GM23248 (cell line): ENCODE data around the gene OCSTAMP. TPM values are rescaled to one million over a fixed set of nuclear protein-coding genes. Genes with fewer than 3 reads are reported as not detected.

ENCODE experiments used
- DNase-seq: peaks from one replicate; pipeline ENCODE4 v3.0.0-alpha.2; 2015
- H2AFZ ChIP-seq: fragments of 200-600 bp; sonication (generic); 2 replicates; pipeline ENCODE4 v1.6.1; 2016; ENCODE audit warnings: antibody characterized with exemption
- H3F3A ChIP-seq: fragments of 200-600 bp; sonication (generic); 2 replicates; pipeline ENCODE4 v1.6.1; 2016; ENCODE audit warnings: mild to moderate bottlenecking, antibody characterized with exemption, mixed run types; ENCODE audit not compliant: insufficient read depth
- H3K27ac ChIP-seq: fragments of 200-600 bp; sonication (generic); 2 replicates; pipeline ENCODE4 v1.5.1; 2016; ENCODE audit warnings: mild to moderate bottlenecking
- H3K27me3 ChIP-seq: fragments of 200-600 bp; sonication (generic); replicated peaks from 2 replicates; pipeline ENCODE4 v1.6.1; 2016; ENCODE audit warnings: mild to moderate bottlenecking; ENCODE audit not compliant: insufficient read depth
- H3K36me3 ChIP-seq: fragments of 200-600 bp; sonication (generic); 2 replicates; pipeline ENCODE4 v1.6.1; 2016; ENCODE audit warnings: low read depth, mild to moderate bottlenecking
- H3K4me1 ChIP-seq: fragments of 200-600 bp; sonication (generic); 2 replicates; pipeline ENCODE4 v1.6.1; 2016; ENCODE audit warnings: mild to moderate bottlenecking; ENCODE audit not compliant: insufficient read depth
- H3K4me2 ChIP-seq: fragments of 200-600 bp; sonication (generic); one replicate; pipeline ENCODE4 v1.6.1; 2016; ENCODE audit warnings: mild to moderate bottlenecking; ENCODE audit not compliant: unreplicated experiment
- H3K4me3 ChIP-seq: fragments of 200-600 bp; sonication (generic); 2 replicates; pipeline ENCODE4 v1.5.1; 2016; ENCODE audit warnings: mild to moderate bottlenecking
- H3K79me2 ChIP-seq: fragments of 200-600 bp; sonication (generic); 2 replicates; pipeline ENCODE4 v1.6.1; 2016; ENCODE audit warnings: mild to moderate bottlenecking; ENCODE audit not compliant: insufficient read depth
- H3K9ac ChIP-seq: fragments of 200-600 bp; sonication (generic); 2 replicates; pipeline ENCODE4 v1.6.1; 2016; ENCODE audit warnings: mild to moderate bottlenecking
- H3K9me2 ChIP-seq: fragments of 200-600 bp; sonication (generic); 2 replicates; pipeline ENCODE4 v1.6.1; 2016; ENCODE audit warnings: mixed run types, mild to moderate bottlenecking, moderate library complexity; ENCODE audit not compliant: insufficient read depth
- H3K9me3 ChIP-seq: fragments of 200-600 bp; sonication (generic); one replicate; pipeline ENCODE4 v1.6.1; 2017; ENCODE audit warnings: low read depth
- H4K20me1 ChIP-seq: fragments of 200-600 bp; sonication (generic); 2 replicates; pipeline ENCODE4 v1.6.0; 2016; ENCODE audit not compliant: insufficient read depth
- EZH2 ChIP-seq: fragments of 200-600 bp; sonication (generic); IDR thresholded peaks from 2 replicates; pipeline ENCODE4 v1.6.1; 2018; ENCODE audit warnings: antibody characterized with exemption, mild to moderate bottlenecking; ENCODE audit not compliant: insufficient read depth, poor library complexity, severe bottlenecking
- EZH2phosphoT487 ChIP-seq: fragments of 200-600 bp; sonication (generic); IDR thresholded peaks from 2 replicates; pipeline ENCODE4 v1.6.1; 2018; ENCODE audit warnings: antibody characterized with exemption, moderate library complexity, mild to moderate bottlenecking, low read depth; ENCODE audit not compliant: insufficient read depth
- WGBS, 2 experiments: methylation state at CpG; one replicate each; pipeline ENCODE4 v1.1.6; 2015 to 2017; ENCODE audit warnings: low lambda C conversion rate in 2 of 2, low coverage in 1 of 2; ENCODE audit errors: missing lambda C conversion rate in 2 of 2; 5-methylcytosine and 5-hydroxymethylcytosine counted together
- in situ Hi-C: fragments of 300-500 bp; cut with MboI; formaldehyde crosslinking; loops from 2 replicates; pipeline ENCODE4 v1.15.0; 2020
- polyA plus RNA-seq: library from polyadenylated mRNA; unstranded; fragments of >200 nt; fragmentation: Nextera tagmentation; extraction: Ambion mirVana; gene quantifications from 2 replicates; pipeline ENCODE4 v1.2.1, GENCODE V29; 2016
- total RNA-seq: library from RNA; depleted of rRNA; stranded (reverse); fragments of >200 nt; shearing (Covaris generic); gene quantifications from 2 replicates; pipeline ENCODE4 v1.2.3, GENCODE V29; 2014

The OCSTAMP gene
- total and polyA plus RNA-seq, 2 experiments from 2014 or later: not detected

- no peak for TF ChIP-seq EZH2phosphoT487
- TF ChIP-seq EZH2: no peak
- in situ Hi-C loops: no loop called here
- WGBS, 2 experiments: 60 to 77% methylated on average over 3 of the region's 3 CpGs
These were observed 44.9 kb downstream of the OCSTAMP start for GRCh38 chr20:46505506-46505905.

GRCh38 chr20:46501961-46502360, 48.5 kb downstream of the OCSTAMP start:
- H3K27ac ChIP-seq: no peak overlapping the region
- H3K4me2 ChIP-seq: no peak overlapping the region
- TF ChIP-seq EZH2 (no peak), EZH2phosphoT487 (no peak)
- no peak for DNase-seq
- H3K4me3 ChIP-seq: no peak overlapping the region
- H3K27me3 ChIP-seq: no peaks in the 10 kb centered on the region
- no peaks in the 10 kb centered on the region for H3F3A ChIP-seq
- H3K79me2 ChIP-seq: no peaks in the 10 kb centered on the region
- H4K20me1 ChIP-seq: no peaks in the 10 kb centered on the region
- H3K9ac ChIP-seq: no peak overlapping the region
- no peaks in the 10 kb centered on the region for H3K4me1 ChIP-seq
- in situ Hi-C loops: no loop called here
- H3K9me3 ChIP-seq: no peaks in the 10 kb centered on the region
- H2AFZ ChIP-seq: no peak overlapping the region
- WGBS, 2 experiments: 46 to 52% methylated on average over 6 of the region's 6 CpGs
- no peaks in the 10 kb centered on the region for H3K9me2 ChIP-seq
- H3K36me3 ChIP-seq: no peaks in the 10 kb centered on the region

More at GRCh38 chr20:46505506-46505905, 44.9 kb downstream of the OCSTAMP start:
- no peaks in the 10 kb centered on the region for H3K9me2 ChIP-seq
- H3K9ac ChIP-seq: no peak overlapping the region
- no peaks in the 10 kb centered on the region for H4K20me1 ChIP-seq
- no peaks in the 10 kb centered on the region for H3K9me3 ChIP-seq
- no peaks in the 10 kb centered on the region for H3F3A ChIP-seq
- no peak overlapping the region for H3K27ac ChIP-seq
- no peak overlapping the region for H2AFZ ChIP-seq
- H3K4me3 ChIP-seq: no peak overlapping the region
- DNase-seq: no peak
- H3K79me2 ChIP-seq: no peaks in the 10 kb centered on the region
- H3K4me1 ChIP-seq: no peaks in the 10 kb centered on the region
- no peak overlapping the region for H3K4me2 ChIP-seq
- H3K27me3 ChIP-seq: no peaks in the 10 kb centered on the region
- no peaks in the 10 kb centered on the region for H3K36me3 ChIP-seq

- H3K27ac ChIP-seq: no peak overlapping the region
- no peaks in the 10 kb centered on the region for H3K4me1 ChIP-seq
- no peaks in the 10 kb centered on the region for H3F3A ChIP-seq
- no peaks in the 10 kb centered on the region for H3K27me3 ChIP-seq
- in situ Hi-C loops: no loop called here
- H4K20me1 ChIP-seq: no peaks in the 10 kb centered on the region
- 62 to 76% methylated on average over 5 of the region's 5 CpGs for WGBS, 2 experiments
- H2AFZ ChIP-seq: no peak overlapping the region
- TF ChIP-seq EZH2 (no peak), EZH2phosphoT487 (no peak)
- no peak overlapping the region for H3K9ac ChIP-seq
- H3K4me2 ChIP-seq: no peak overlapping the region
- H3K9me2 ChIP-seq: no peaks in the 10 kb centered on the region
- no peaks in the 10 kb centered on the region for H3K36me3 ChIP-seq
- no peak for DNase-seq
- H3K4me3 ChIP-seq: no peak overlapping the region
- no peaks in the 10 kb centered on the region for H3K9me3 ChIP-seq
- no peaks in the 10 kb centered on the region for H3K79me2 ChIP-seq
These were observed 49.0 kb downstream of the OCSTAMP start for GRCh38 chr20:46501337-46501942.

GRCh38 chr20:46494077-46494476, 56.4 kb downstream of the OCSTAMP start:
- Histone ChIP-seq H3K9me3 (no peaks in the 10 kb centered on the region), H3K9me2 (no peaks in the 10 kb centered on the region), H2AFZ (no peak overlapping the region), H3F3A (no peaks in the 10 kb centered on the region), H3K9ac (no peak overlapping the region), H3K4me1 (no peaks in the 10 kb centered on the region), H3K36me3 (no peaks in the 10 kb centered on the region), H3K27me3 (no peaks in the 10 kb centered on the region), H3K4me2 (no peak overlapping the region), H3K79me2 (no peaks in the 10 kb centered on the region), H4K20me1 (no peaks in the 10 kb centered on the region), H3K4me3 (no peak overlapping the region), H3K27ac (no peak overlapping the region)
- 29 to 38% methylated on average over 4 of the region's 4 CpGs for WGBS, 2 experiments
- in situ Hi-C loops: no loop called here
- TF ChIP-seq EZH2: no peak
- TF ChIP-seq EZH2phosphoT487: no peak
- no peak for DNase-seq
